ENCODE measurements around the gene RFPL2.

RFPL2 gene

GRCh38 chr22:32204856-32205722, at the start of gene RFPL2:
Gene RFPL2 (minus strand): TSS chr22:32205073. CDS start chr22:32202451, 2,622 bp downstream.
- in situ Hi-C loops (cut with MboI; ENCODE audit: low sequenced_read_pairs) = no loop called here

GRCh38 chr22:32249231-32249630, 44.4 kb upstream of the RFPL2 start:
- in situ Hi-C loops (cut with MboI; ENCODE audit: low sequenced_read_pairs) = no loop called here

DNA sequence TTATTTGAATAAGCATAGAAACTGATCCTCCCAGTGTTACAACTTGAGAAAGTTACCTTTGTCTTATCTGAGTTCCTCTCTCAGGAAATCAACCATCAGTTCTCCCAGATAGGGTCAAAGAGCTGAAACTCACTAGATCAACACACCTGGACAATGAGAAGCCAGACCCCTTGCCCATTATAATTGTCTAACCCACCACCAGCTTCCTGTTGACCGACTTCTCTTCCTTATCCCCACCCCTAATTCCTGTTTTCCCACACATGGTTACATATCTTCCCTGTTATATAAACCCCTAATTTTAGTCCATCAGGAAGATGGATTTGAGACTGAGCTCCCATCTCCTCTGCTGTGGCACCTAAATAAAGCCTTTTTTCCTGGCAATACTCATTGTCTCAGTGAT, 43.4 kb upstream of the RFPL2 start:
- in situ Hi-C loops (cut with MboI; ENCODE audit: low sequenced_read_pairs) = no loop called here

DNA sequence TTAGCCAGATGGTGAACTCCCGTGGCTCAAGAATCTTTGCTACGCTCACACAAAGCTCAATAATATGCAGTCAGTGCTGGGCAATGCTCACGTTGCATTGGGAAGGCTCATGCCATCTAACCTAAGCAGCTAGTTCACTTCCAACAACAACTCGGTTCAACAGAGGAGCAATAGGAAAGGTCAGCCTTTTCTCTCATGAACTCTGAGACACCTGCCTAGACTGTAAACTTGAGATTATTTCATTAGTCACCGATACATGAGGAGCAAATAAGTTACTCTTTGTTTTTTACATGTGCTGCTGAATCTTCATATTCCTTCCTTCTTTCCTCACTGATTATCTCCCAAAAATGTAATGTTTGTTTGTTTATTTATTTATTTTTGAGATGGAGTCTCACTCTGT, 41.3 kb upstream of the RFPL2 start:
- in situ Hi-C loops (cut with MboI; ENCODE audit: low sequenced_read_pairs) = no loop called here

DNA sequence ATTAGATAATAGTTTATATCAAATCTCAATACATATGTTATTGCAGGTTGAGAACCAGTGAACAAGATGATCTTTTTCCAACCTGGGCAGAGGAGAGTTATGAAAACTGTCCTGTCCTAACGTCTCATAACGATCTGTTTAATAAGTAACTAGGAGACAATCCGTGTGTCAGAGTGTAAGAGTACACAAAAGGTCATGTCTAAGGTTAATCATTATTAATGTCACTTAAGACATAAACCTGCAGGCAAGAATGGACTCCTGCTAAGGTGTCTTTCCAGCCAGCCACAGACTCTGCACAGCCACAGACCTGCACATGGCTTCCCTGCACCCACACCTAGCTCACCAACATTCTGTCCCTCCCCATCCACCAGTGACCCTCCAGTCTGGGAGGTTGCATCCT, 40.2 kb upstream of the RFPL2 start:
- in situ Hi-C loops (cut with MboI; ENCODE audit: low sequenced_read_pairs) = no loop called here

DNA sequence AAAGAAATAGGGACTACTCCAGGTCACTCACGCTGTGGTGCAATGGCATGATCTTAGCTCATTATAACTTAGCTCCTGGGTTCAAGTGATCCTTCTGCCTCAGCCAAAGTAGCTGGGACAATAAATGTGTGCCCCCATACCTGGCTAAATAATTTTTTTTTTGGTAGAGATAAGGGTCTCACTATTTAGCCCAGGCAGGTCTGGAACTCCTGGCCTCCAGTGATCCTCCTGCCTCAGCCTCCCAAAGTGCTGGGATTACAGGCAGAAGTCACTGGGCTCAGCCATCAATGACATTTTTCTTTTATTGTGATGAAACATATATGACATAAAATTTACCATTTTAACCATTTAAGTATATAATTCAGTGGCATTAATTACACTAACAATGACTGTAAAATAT, 39.7 kb upstream of the RFPL2 start:
- in situ Hi-C loops (cut with MboI; ENCODE audit: low sequenced_read_pairs) = no loop called here

DNA sequence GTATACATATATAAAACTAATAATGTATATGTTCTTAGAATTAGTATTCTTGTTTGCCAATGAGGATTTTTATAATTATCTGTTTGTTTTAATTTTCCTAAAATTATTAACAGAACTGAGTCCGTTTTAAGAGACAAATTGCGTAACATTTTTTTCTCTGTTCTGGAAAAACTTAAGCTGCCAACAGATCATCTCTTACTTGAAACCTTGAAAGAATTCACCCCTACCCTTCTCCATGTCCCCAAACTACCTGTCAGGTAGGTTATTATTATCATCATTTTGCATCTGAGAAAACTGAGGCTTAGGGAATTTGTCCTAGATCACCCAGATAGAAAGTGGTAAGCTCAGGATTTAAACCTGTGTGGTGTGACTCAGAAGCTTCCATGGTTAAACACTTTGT, 35.6 kb upstream of the RFPL2 start:
- in situ Hi-C loops (cut with MboI; ENCODE audit: low sequenced_read_pairs) = no loop called here

GRCh38 chr22:32237906-32238305, 33.0 kb upstream of the RFPL2 start:
- in situ Hi-C loops (cut with MboI; ENCODE audit: low sequenced_read_pairs) = no loop called here

DNA sequence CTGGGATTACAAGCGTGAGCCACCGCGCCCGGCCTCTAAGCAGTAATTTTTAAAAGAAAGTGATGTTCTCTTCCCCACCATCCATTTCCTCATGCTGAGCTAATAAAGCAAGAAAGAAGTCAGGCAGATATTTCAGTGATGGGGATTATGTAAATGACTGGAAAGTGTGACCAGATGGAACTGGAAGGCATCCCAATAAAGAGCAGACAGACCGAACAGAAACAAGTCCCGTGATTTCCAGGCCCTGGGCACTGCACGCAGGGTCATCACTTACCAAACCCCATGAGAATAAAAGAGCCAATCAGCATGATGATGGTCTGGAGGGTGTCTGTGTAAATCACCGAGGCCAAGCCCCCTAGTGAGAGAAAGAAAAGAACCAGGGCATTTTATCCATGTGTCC, 32.1 kb upstream of the RFPL2 start:
- in situ Hi-C loops (cut with MboI; ENCODE audit: low sequenced_read_pairs) = no loop called here

GRCh38 chr22:32233091-32233490, 28.2 kb upstream of the RFPL2 start:
- in situ Hi-C loops (cut with MboI; ENCODE audit: low sequenced_read_pairs) = no loop called here

- in situ Hi-C loops (cut with MboI; ENCODE audit: low sequenced_read_pairs) = no loop called here
Measured at GRCh38 chr22:32232191-32232830, 27.4 kb upstream of the RFPL2 start.

DNA sequence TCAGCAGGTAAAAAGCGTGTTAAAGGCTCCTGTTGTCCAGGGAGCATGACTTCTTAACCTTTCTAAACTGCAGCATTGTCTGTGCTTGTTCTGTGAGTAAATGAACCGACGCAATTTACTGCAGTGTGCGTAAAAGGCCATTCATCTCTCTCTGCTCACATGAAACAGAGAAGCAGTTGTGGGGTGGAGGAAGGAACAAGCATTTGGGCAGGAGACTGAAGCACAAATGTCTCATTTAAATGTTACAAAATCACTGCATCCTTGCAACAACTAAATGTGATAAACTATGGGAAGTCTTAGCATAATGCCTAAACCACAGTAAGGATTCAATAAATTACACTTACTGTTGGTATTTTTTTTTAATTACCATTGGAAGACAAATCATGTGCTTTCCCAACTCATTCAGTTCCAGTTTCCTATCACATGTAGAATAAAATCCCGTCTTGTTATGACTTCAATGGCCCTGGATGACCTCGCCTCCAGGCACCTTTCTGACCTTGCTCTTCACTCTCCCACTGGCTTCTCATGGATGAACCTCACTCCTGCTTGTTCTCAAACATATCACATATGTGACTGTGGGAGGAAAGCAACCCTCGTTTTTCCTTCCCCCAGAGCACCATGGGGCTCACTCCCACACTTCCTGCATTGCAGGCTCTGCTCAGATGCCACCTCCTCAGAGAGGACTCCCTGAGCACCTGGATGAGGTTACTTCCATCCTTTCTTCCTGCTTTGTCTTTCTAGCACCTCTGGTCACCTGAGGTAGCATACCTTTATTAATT, 21.6 kb upstream of the RFPL2 start:
- in situ Hi-C loops (cut with MboI; ENCODE audit: low sequenced_read_pairs) = no loop called here

GRCh38 chr22:32222991-32223390, 18.1 kb upstream of the RFPL2 start:
- in situ Hi-C loops (cut with MboI; ENCODE audit: low sequenced_read_pairs) = no loop called here

- in situ Hi-C loops (cut with MboI; ENCODE audit: low sequenced_read_pairs) = no loop called here
Measured at GRCh38 chr22:32219026-32219425, 14.2 kb upstream of the RFPL2 start.

GRCh38 chr22:32218470-32218869, 13.6 kb upstream of the RFPL2 start:
- in situ Hi-C loops (cut with MboI; ENCODE audit: low sequenced_read_pairs) = no loop called here

DNA sequence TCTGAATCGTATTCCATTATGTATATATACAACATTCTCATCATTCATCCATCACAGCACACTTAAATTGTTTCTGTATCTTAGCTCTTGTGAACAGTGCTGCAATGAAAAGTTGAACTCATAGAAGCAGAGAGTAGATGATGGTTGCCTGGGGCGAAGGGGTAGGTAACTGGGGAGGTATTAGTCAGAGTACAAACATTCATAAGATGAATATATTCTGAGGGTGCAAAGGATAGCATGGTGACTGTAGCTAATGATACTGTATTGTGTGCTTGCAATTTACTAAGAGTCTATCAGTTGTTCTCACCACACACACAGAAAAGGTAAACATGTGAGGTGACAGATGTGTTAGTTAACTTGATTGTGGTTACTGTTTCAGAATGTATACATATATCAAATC, 12.6 kb upstream of the RFPL2 start:
- in situ Hi-C loops (cut with MboI; ENCODE audit: low sequenced_read_pairs) = no loop called here

- in situ Hi-C loops (cut with MboI; ENCODE audit: low sequenced_read_pairs) = no loop called here
Measured at GRCh38 chr22:32216911-32217310, 12.0 kb upstream of the RFPL2 start.

- in situ Hi-C loops (cut with MboI; ENCODE audit: low sequenced_read_pairs) = no loop called here
Measured at GRCh38 chr22:32211011-32211410, 6.1 kb upstream of the RFPL2 start.

GRCh38 chr22:32208681-32209080, 3.8 kb upstream of the RFPL2 start:
- in situ Hi-C loops (cut with MboI; ENCODE audit: low sequenced_read_pairs) = no loop called here

GRCh38 chr22:32207971-32208480, 3.2 kb upstream of the RFPL2 start:
- in situ Hi-C loops (cut with MboI; ENCODE audit: low sequenced_read_pairs) = no loop called here
